ENCODE data around the gene RALGPS1. TPM values are rescaled to one million over a fixed set of nuclear protein-coding genes. Genes with fewer than 3 reads are reported as not detected.

RALGPS1 gene
- total RNA-seq, 2 donors from 2014 or later: 7.6 to 18.5 TPM

DNA sequence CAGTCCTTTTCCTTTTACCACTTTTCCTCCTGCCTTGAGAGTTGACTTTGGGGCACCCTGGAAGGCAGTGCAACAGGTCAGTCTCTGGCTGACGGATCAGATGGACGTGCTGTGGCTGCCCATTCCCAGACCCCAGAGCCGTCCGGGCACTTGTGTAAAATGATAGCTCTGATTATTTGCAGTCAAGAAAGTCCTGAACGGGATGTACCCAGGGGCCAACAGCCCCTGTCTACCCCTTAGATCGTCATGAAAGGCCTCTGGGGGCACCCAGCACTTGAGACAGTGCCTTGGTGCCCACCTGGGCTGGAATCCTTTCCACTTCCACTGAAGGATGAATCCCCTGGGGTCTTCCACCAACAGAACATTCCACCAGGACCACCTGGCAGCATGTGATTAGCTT lies 225.6 kb downstream of the RALGPS1 start:
- Histone ChIP-seq H3K27ac (no peak overlapping the region), H3K4me1 (ENCODE audit: control insufficient read depth in 1 of 2, low read depth in 2 of 2) (peaks cover 10 to 35% of the 10 kb centered on the region in 2 donors), H3K36me3 (no peaks in the 10 kb centered on the region), H3K27me3 (replicated peaks; ENCODE audit: insufficient read depth) (no peaks in the 10 kb centered on the region), H3K4me3 (no peak overlapping the region), H3K9me3 (no peaks in the 10 kb centered on the region)
- ATAC-seq (ENCODE audit: insufficient number of reproducible peaks, low FRiP score, low read depth) (no peak), DNase-seq (ENCODE audit: low spot score) (no peak)
- TF ChIP-seq, protein P1, sequence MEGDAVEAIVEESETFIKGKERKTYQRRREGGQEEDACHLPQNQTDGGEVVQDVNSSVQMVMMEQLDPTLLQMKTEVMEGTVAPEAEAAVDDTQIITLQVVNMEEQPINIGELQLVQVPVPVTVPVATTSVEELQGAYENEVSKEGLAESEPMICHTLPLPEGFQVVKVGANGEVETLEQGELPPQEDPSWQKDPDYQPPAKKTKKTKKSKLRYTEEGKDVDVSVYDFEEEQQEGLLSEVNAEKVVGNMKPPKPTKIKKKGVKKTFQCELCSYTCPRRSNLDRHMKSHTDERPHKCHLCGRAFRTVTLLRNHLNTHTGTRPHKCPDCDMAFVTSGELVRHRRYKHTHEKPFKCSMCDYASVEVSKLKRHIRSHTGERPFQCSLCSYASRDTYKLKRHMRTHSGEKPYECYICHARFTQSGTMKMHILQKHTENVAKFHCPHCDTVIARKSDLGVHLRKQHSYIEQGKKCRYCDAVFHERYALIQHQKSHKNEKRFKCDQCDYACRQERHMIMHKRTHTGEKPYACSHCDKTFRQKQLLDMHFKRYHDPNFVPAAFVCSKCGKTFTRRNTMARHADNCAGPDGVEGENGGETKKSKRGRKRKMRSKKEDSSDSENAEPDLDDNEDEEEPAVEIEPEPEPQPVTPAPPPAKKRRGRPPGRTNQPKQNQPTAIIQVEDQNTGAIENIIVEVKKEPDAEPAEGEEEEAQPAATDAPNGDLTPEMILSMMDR (IDR thresholded peaks at IDR 0.05): no peak

DNA sequence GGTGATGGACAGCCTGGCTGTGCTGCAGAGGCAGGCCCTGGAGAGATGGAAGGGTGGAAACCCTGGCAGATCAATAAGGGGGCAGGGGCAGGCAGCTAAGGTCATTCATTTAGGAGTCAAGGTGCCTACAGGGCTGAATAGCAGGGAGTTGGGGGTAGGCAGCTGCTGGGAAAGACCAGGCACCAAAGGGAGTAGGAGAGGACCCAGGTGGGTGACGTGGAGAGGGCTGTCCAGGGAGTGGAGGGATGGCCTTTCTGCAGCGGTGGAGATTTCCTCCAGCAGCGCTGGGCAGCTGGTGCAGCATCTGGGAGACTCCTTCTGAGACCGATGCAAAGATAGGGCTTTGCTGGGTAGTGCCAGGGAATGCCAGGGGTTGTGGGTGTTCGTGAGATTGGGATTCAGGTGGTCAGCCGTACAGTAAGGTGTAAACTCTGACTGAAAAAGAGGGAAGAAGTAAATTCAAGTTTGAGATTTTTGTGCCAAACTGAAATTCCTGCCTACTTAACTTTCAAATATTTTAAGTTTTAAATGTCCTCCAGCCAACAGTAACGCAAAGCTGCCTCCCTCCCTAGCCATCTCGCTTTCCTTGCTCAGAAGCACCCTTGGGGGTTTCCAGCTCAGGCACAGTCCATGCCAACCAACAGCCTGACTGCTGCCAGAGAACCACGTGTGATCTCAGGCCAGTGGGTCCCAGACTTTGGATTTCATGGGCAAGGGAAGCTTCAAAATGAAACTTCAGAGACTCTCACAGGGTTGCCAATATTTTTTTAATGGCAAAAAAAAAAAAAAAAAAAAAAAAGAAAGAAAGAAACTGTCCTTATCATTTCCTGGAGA lies 226.5 kb downstream of the RALGPS1 start:
- no peaks in the 10 kb centered on the region for H3K36me3 ChIP-seq
- H3K4me1 ChIP-seq (ENCODE audit: control insufficient read depth in 1 of 2, low read depth in 2 of 2): peaks cover 3 to 26% of the 10 kb centered on the region in 2 donors
- H3K27me3 ChIP-seq (replicated peaks; ENCODE audit: insufficient read depth): no peaks in the 10 kb centered on the region
- no peak for DNase-seq (ENCODE audit: low spot score)
- no peaks in the 10 kb centered on the region for H3K9me3 ChIP-seq
- TF ChIP-seq, protein P1 (IDR thresholded peaks at IDR 0.05): no peak
- H3K27ac ChIP-seq: no peak overlapping the region
- no peak for ATAC-seq (ENCODE audit: insufficient number of reproducible peaks, low FRiP score, low read depth)
- H3K4me3 ChIP-seq: peak overlapping the region; percentile 45

DNA sequence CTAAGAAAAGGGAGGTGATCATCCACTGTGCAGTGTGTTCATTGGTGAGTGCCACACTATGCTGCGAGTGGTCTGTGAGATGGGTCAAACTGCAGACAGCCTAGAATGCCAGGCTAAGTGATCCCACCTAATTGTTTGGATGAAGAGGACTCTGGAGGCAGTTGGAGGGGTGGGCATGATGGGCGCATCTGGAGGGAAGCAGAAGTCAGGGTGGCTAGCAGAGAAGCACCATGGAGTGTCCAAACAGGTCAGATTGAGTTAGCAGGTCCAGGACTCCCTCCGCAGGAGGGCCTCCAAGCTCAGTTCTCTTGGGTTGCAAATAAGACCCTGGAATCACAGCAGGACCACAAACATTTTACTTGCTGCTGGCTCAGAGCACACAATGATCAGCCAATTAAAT lies 227.7 kb downstream of the RALGPS1 start:
- no peak for DNase-seq (ENCODE audit: low spot score)
- TF ChIP-seq, protein P1 (IDR thresholded peaks at IDR 0.05): no peak
- Histone ChIP-seq H3K27ac (no peak overlapping the region), H3K4me1 (ENCODE audit: control insufficient read depth in 1 of 2, low read depth in 2 of 2) (peaks cover 0 to 18% of the 10 kb centered on the region in 2 donors), H3K36me3 (no peaks in the 10 kb centered on the region), H3K9me3 (no peaks in the 10 kb centered on the region), H3K27me3 (replicated peaks; ENCODE audit: insufficient read depth) (no peaks in the 10 kb centered on the region), H3K4me3 (no peak overlapping the region)
- ATAC-seq (ENCODE audit: insufficient number of reproducible peaks, low FRiP score, low read depth): no peak

DNA sequence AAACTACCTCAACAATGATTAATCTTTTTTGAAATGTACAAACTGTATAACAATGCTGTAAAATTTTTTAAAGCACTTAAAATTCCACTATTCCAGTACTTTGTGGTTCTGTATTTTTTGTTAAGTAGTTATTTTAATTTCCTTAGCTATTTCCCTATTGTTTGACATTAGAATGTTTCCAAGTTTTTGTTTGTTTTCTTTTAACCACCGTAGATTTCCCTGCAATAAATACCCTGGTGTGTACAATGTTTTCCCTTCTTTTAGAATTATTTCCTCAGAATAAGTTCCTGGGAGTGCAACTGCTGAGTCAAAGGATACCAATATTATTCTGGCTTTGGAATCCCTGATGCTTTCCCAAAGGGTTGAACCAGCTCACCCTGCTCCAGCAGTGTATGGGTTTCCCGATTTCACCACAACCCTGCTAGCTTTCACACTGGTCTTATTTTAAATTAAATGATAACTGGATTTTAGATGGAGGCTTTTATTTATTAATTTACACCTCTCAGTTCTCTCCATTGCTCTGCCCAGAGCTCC lies 228.4 kb downstream of the RALGPS1 start:
- no peaks in the 10 kb centered on the region for H3K36me3 ChIP-seq
- peaks cover 0 to 18% of the 10 kb centered on the region in 2 donors for H3K4me1 ChIP-seq (ENCODE audit: control insufficient read depth in 1 of 2, low read depth in 2 of 2)
- TF ChIP-seq, protein P1 (IDR thresholded peaks at IDR 0.05): no peak
- H3K27me3 ChIP-seq (replicated peaks; ENCODE audit: insufficient read depth): no peaks in the 10 kb centered on the region
- DNase-seq (ENCODE audit: low spot score) (no peak), ATAC-seq (ENCODE audit: insufficient number of reproducible peaks, low FRiP score, low read depth) (no peak)
- no peaks in the 10 kb centered on the region for H3K9me3 ChIP-seq
- H3K4me3 ChIP-seq: no peak overlapping the region
- H3K27ac ChIP-seq: no peak overlapping the region

DNA sequence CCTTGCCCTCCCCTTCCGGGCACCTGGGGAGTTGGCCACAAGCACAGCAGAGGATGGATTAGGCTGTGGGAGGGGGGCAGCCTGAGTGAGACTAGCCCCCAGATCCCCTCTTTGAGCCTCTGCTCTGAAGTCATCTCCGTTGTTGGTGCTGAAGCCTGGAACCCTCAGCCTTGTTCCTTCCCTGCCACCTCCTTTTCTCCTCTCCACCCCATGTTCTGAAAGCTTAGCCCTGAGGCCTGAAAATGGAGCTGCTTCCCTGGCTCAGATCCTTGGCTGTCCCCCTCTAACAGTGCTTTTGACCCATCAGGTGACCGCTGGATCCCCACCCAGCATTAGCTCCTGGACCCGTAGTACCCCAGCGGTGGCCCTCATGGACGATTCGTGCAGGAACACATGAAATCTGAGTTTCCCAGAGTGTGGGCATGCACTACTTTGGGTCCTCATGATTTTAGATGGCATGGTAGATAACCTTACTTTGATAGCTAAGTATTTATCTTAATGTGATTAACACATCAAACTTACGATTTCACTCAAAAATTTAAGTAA lies 229.4 kb downstream of the RALGPS1 start:
- TF ChIP-seq, protein P1 (IDR thresholded peaks at IDR 0.05): no peak
- ATAC-seq (ENCODE audit: insufficient number of reproducible peaks, low FRiP score, low read depth): no peak
- Histone ChIP-seq H3K27me3 (replicated peaks; ENCODE audit: insufficient read depth) (no peaks in the 10 kb centered on the region), H3K4me3 (no peak overlapping the region), H3K4me1 (ENCODE audit: control insufficient read depth in 1 of 2, low read depth in 2 of 2) (peaks cover 0 to 18% of the 10 kb centered on the region in 2 donors), H3K27ac (no peak overlapping the region), H3K9me3 (no peaks in the 10 kb centered on the region), H3K36me3 (no peaks in the 10 kb centered on the region)
- DNase-seq (ENCODE audit: low spot score): no peak
